HCT116 (cell line): ENCODE data around the gene AMPD1. TPM values are rescaled to one million over a fixed set of nuclear protein-coding genes. Genes with fewer than 3 reads are reported as not detected.

Experiments used
- ATAC-seq: fragments of 200-7000 bp; cut with Tn5 transposase; 2 replicates; pipeline ENCODE4 v1.9.1; 2020; ENCODE audit warnings: mild to moderate bottlenecking, moderate library complexity
- BruUV-seq: library from RNA; stranded (reverse); fragments of 400-500 nt; replicated peaks from 2 replicates; lab custom pipeline; 2021; lab: Mats Ljungman, UMichigan
- CTCF ChIA-PET: fragments of 300-600 bp; sonication (Branson Sonifier 250); formaldehyde crosslinking; loops from one replicate; lab custom pipeline; 2021; ENCODE audit warnings: antibody characterized with exemption; lab: Charles Lee
- POLR2A ChIA-PET: fragments of 300-600, 350-600 bp; sonication (Branson Sonifier 250); formaldehyde crosslinking; loops from one replicate; lab custom pipeline; 2021; ENCODE audit warnings: antibody characterized with exemption; lab: Charles Lee
- RAD21 ChIA-PET, 2 experiments: fragments of 300-600 bp; sonication (Branson Sonifier 250); formaldehyde crosslinking; loops; one replicate each; lab custom pipeline; 2023; ENCODE audit warnings: low total read pairs in 2 of 2; ENCODE audit not compliant: uncharacterized antibody in 2 of 2, unreplicated experiment in 2 of 2, low non-redundant PET in 1 of 2; lab: Charles Lee
- DNase-seq: peaks from one replicate; pipeline ENCODE4 v3.0.0-alpha.2; 2010; ENCODE audit warnings: low read depth, low spot score
- H2AFZ ChIP-seq: fragments of 200-600 bp; shearing (Covaris generic), sonication (generic); 2 replicates; pipeline ENCODE4 v1.6.1; 2017; ENCODE audit warnings: low read depth, mixed run types, mixed read lengths, antibody characterized with exemption, low read length; ENCODE audit not compliant: poor library complexity, severe bottlenecking
- H3K27ac ChIP-seq: 2 replicates; pipeline ENCODE4 v1.5.1; 2012; ENCODE audit warnings: low read depth, low read length
- H3K27me3 ChIP-seq: fragments of 200-600 bp; sonication (generic); 2 replicates; pipeline ENCODE4 v1.6.1; 2016; ENCODE audit warnings: mixed run types, low read length, mixed read lengths; ENCODE audit not compliant: insufficient read depth
- H3K36me3 ChIP-seq, 2 experiments: fragments of 200-500 bp in 1 of 2; fragments of 200-600 bp in 1 of 2; sonication (Bioruptor generic) in 1 of 2; sonication (generic) in 1 of 2; 2 replicates each; pipeline versions ENCODE4 v1.5.1 to v1.6.1; 2014 to 2016; ENCODE audit warnings: low read length in 2 of 2, inconsistent platforms in 1 of 2, mixed read lengths in 1 of 2, mixed run types in 1 of 2; ENCODE audit not compliant: insufficient read depth in 2 of 2, control insufficient read depth in 1 of 2
- H3K4me1 ChIP-seq, 2 experiments: fragments of 200-600 bp in 1 of 2; sonication (generic) in 1 of 2; 2 replicates each; pipeline versions ENCODE4 v1.5.1 to v1.6.1; 2012 to 2017; ENCODE audit warnings: low read length in 2 of 2, inconsistent platforms in 1 of 2, mild to moderate bottlenecking in 1 of 2, mixed read lengths in 1 of 2, mixed run types in 1 of 2, moderate library complexity in 1 of 2; ENCODE audit not compliant: insufficient read depth in 2 of 2, control insufficient read depth in 1 of 2
- H3K4me2 ChIP-seq: fragments of 200-600 bp; sonication (generic); 2 replicates; pipeline ENCODE4 v1.6.1; 2017; ENCODE audit warnings: mixed run types, low read length, mixed read lengths
- H3K4me3 ChIP-seq, 2 experiments: fragments of 200-600 bp in 1 of 2; sonication (generic) in 1 of 2; replicated peaks in 1 of 2; 2 replicates each; pipeline ENCODE4 v1.5.1; 2011 to 2016; ENCODE audit warnings: low read length in 2 of 2, control low read depth in 1 of 2, low read depth in 1 of 2, mild to moderate bottlenecking in 1 of 2, mixed read lengths in 1 of 2, mixed run types in 1 of 2
- H3K79me2 ChIP-seq: fragments of 200-600 bp; sonication (generic); 2 replicates; pipeline ENCODE4 v1.6.1; 2017; ENCODE audit warnings: mild to moderate bottlenecking, mixed run types, low read length, moderate library complexity, mixed read lengths; ENCODE audit not compliant: insufficient read depth
- H3K9ac ChIP-seq: fragments of 200-600 bp; sonication (generic); 2 replicates; pipeline ENCODE4 v1.6.1; 2016; ENCODE audit warnings: low read length, mixed read lengths
- H3K9me2 ChIP-seq: fragments of 200-600 bp; sonication (generic), shearing (Covaris generic); 2 replicates; pipeline ENCODE4 v1.6.1; 2017; ENCODE audit warnings: mixed run types, mild to moderate bottlenecking, moderate library complexity; ENCODE audit not compliant: insufficient read depth
- H3K9me3 ChIP-seq, 2 experiments: fragments of 200-500 bp in 1 of 2; fragments of 200-600 bp in 1 of 2; sonication (Bioruptor generic) in 1 of 2; sonication (generic) in 1 of 2; 2 replicates each; pipeline ENCODE4 v1.6.1; 2014 to 2017; ENCODE audit warnings: low read length in 2 of 2, mixed read lengths in 2 of 2, inconsistent platforms in 1 of 2, low read depth in 1 of 2, mild to moderate bottlenecking in 1 of 2, mixed run types in 1 of 2, moderate library complexity in 1 of 2; ENCODE audit not compliant: control insufficient read depth in 1 of 2, insufficient read depth in 1 of 2
- H4K20me1 ChIP-seq: fragments of 200-600 bp; sonication (generic), shearing (Covaris generic); 2 replicates; pipeline ENCODE4 v1.6.1; 2017; ENCODE audit warnings: mixed run types, mild to moderate bottlenecking, moderate library complexity; ENCODE audit not compliant: insufficient read depth
- CBX3 ChIP-seq: IDR thresholded peaks from 2 replicates; pipeline ENCODE4 v1.6.1; 2012; ENCODE audit warnings: low read depth
- EGR1 ChIP-seq: IDR thresholded peaks from 2 replicates; pipeline ENCODE4 v1.6.1; 2012; ENCODE audit warnings: low read depth
- EZH2 ChIP-seq: fragments of 200-600 bp; sonication (generic); IDR thresholded peaks from 2 replicates; pipeline ENCODE4 v1.6.1; 2017; ENCODE audit warnings: antibody characterized with exemption, mixed run types
- EZH2phosphoT487 ChIP-seq: fragments of 200-600 bp; IDR thresholded peaks from 2 replicates; pipeline ENCODE4 v1.6.1; 2018; ENCODE audit warnings: antibody characterized with exemption, borderline replicate concordance
- FOSL1 ChIP-seq: IDR thresholded peaks from 2 replicates; pipeline ENCODE4 v1.6.1; 2012; ENCODE audit warnings: low read depth
- MAX ChIP-seq: IDR thresholded peaks from 2 replicates; pipeline ENCODE4 v1.6.1; 2012
- YY1 ChIP-seq: IDR thresholded peaks from 2 replicates; pipeline ENCODE4 v1.6.1; 2011; ENCODE audit warnings: low read length, low read depth, moderate library complexity, mild to moderate bottlenecking; ENCODE audit not compliant: insufficient replicate concordance; ENCODE audit errors: extremely low read depth
- intact Hi-C: fragments of 100-400 bp; cut with micrococcal nuclease; formaldehyde crosslinking; loops from 2 replicates; pipeline ENCODE4 v1.10.0; 2022
- total RNA-seq: library from RNA; stranded (reverse); gene quantifications from one replicate; pipeline ENCODE4 v1.2.1, GENCODE V29; 2021; ENCODE audit not compliant: unreplicated experiment
- TF ChIP-seq, protein P1 (sequence below): IDR thresholded peaks from 2 replicates; pipeline ENCODE4 v1.6.1; 2012

Gene AMPD1
- total RNA-seq, 1 experiment from 2014 or later = not detected

GRCh38 chr1:114710360-114710759, 15.0 kb upstream of the AMPD1 start:
- Histone ChIP-seq H3K9ac (no peak overlapping the region), H3K27ac (no peak overlapping the region), H3K79me2 (peaks cover 38% of the 10 kb centered on the region), H3K4me2 (no peak overlapping the region), H3K27me3 (no peaks in the 10 kb centered on the region), H3K4me3 (no peak overlapping the region)
- BruUV-seq = no TSS peak
- ChIA-PET POLR2A (no interaction called here), CTCF (no interaction called here)
- no peak for DNase-seq
- TF ChIP-seq YY1 (no peak), CBX3 (no peak), MAX (no peak), EZH2phosphoT487 (no peak), FOSL1 (no peak), EGR1 (no peak)
- TF ChIP-seq, protein P1, sequence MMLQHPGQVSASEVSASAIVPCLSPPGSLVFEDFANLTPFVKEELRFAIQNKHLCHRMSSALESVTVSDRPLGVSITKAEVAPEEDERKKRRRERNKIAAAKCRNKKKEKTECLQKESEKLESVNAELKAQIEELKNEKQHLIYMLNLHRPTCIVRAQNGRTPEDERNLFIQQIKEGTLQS = no peak
- TF ChIP-seq, all 23 proteins: peak for 0
- H3K9me3 ChIP-seq = no peaks in the 10 kb centered on the region
- intact Hi-C loops = no loop called here
- H3K36me3 ChIP-seq = peaks cover 45 to 51% of the 10 kb centered on the region in 2 experiments
- H3K9me2 ChIP-seq = no peaks in the 10 kb centered on the region
- H4K20me1 ChIP-seq = no peaks in the 10 kb centered on the region
- RAD21 ChIA-PET = no interaction called here
- peaks cover 0 to 2% of the 10 kb centered on the region in 2 experiments; a peak in 1 of 4 replicates for H3K4me1 ChIP-seq
- ATAC-seq = no peak
- no peak overlapping the region for H2AFZ ChIP-seq

DNA sequence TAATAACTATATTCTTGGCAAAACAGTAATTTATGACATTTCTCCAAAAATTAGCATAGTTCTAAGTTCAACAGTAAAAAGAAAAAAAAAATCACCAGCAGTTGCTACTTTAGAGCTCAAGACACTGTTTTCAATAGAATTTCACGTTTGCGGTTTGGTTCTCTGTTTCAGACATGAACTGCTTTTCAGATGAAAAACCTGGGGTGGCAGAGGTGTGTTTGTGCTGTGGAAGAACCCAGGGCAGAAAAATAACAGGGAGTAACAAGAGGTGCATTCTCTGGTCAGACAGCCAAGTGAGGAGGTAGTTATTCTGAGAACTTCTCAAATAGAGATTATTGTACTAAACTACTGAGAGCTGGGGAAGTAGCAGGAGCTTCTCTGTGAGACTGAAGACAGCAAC, 12.3 kb upstream of the AMPD1 start:
- DNase-seq = no peak
- Histone ChIP-seq H3K9me3 (no peaks in the 10 kb centered on the region), H3K27ac (no peak overlapping the region), H3K9me2 (no peaks in the 10 kb centered on the region), H2AFZ (no peak overlapping the region), H3K36me3 (peaks cover 38 to 39% of the 10 kb centered on the region in 2 experiments), H3K9ac (no peak overlapping the region), H3K4me2 (no peak overlapping the region), H3K4me3 (no peak overlapping the region), H3K27me3 (no peaks in the 10 kb centered on the region), H3K4me1 (no peaks in the 10 kb centered on the region), H3K79me2 (peaks cover 14% of the 10 kb centered on the region), H4K20me1 (no peaks in the 10 kb centered on the region)
- POLR2A ChIA-PET = interaction anchor here (1.1 kb wide), 1 partner anchor 38 kb away, joined by 3 read pairs; the partner anchor contains the start of gene DENND2C
- no peak for ATAC-seq
- CTCF ChIA-PET = interaction anchor here (1.0 kb wide), 1 partner anchor 361 kb away, joined by 3 read pairs; no protein-coding TSS in a partner anchor
- RAD21 ChIA-PET = no interaction called here
- intact Hi-C loops = no loop called here
- no TSS peak for BruUV-seq
- no peak for TF ChIP-seq EZH2
